ENCODE measurements around the gene TPGS1.

DNA sequence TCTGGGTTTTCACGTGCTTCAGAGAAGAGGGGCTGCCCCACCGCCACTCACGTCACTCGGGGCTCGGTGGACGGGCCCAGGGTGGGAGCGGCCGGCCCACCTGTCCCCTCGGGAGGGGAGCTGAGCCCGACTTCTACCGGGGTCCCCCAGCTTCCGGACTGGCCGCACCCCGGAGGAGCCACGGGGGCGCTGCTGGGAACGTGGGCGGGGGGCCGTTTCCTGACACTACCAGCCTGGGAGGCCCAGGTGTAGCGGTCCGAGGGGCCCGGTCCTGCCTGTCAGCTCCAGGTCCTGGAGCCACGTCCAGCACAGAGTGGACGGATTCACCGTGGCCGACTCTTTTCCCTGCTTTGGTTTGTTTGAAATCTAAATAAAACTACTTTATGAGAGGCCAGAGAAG, 34.4 kb downstream of the TPGS1 start:
- TF ChIP-seq, protein P1, sequence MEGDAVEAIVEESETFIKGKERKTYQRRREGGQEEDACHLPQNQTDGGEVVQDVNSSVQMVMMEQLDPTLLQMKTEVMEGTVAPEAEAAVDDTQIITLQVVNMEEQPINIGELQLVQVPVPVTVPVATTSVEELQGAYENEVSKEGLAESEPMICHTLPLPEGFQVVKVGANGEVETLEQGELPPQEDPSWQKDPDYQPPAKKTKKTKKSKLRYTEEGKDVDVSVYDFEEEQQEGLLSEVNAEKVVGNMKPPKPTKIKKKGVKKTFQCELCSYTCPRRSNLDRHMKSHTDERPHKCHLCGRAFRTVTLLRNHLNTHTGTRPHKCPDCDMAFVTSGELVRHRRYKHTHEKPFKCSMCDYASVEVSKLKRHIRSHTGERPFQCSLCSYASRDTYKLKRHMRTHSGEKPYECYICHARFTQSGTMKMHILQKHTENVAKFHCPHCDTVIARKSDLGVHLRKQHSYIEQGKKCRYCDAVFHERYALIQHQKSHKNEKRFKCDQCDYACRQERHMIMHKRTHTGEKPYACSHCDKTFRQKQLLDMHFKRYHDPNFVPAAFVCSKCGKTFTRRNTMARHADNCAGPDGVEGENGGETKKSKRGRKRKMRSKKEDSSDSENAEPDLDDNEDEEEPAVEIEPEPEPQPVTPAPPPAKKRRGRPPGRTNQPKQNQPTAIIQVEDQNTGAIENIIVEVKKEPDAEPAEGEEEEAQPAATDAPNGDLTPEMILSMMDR (IDR thresholded peaks at IDR 0.05) = no peak
- TF ChIP-seq EZH2 (IDR thresholded peaks at IDR 0.05; ENCODE audit: borderline replicate concordance, insufficient read depth, low read depth, low read length, poor library complexity, severe bottlenecking) = no peak
